ENCODE results near the gene MRPL28. TPM values are rescaled to one million over a fixed set of nuclear protein-coding genes. Genes with fewer than 3 reads are reported as not detected.
"Not testable (repeated sequence)": the region's sequence is repeated elsewhere in the genome, so short reads cannot be mapped to it uniquely, and the experiment has no call there.

The MRPL28 gene
- total and polyA plus RNA-seq, 2 donors (not counting 1 experiment from before 2014, with no cell fraction given), result 65.2 to 86.5 TPM

DNA sequence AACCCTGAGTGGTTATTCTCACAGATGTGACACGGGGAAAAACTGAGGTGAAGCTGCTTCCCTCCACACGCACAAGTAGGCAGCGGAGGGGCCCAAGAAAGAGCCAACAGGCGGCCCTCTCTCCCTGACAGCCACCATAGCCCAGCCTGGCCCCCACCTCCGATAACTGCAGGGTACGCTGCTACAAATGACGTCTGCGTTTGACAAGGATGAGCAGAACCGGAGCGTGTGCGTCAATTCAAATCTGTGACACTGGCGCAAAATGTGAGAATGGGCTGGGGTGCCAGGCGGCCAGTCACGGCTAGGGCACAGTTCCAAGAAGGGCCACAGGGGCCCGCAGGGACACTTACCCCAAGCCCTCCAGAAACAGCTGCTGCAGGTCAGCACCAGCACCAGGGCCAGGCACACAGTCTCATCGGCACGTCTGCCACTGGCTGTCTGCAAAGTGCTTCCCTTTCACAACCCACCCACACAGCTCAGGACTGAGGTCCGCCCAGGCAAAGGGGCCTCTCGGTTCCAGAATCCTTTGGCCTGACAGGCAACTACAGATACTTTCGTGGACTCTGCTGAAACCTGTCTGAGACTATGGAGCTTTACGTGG, 32.3 kb downstream of the MRPL28 start:
- Histone ChIP-seq H3K4me3 (replicated peaks in 1 of 4; ENCODE audit: control extremely low read depth in 1 of 4, insufficient read depth in 1 of 4, low read depth in 3 of 4, low read length in 4 of 4) (no peak overlapping the region), H2AFZ (ENCODE audit: low read length) (no peak overlapping the region), H3K27ac (ENCODE audit: insufficient read depth, low read length) (no peak overlapping the region), H3K9me3 (ENCODE audit: control insufficient read depth, insufficient read depth, low read depth, low read length) (no peaks in the 10 kb centered on the region), H3K4me1 (ENCODE audit: control insufficient read depth, extremely low read depth, insufficient read depth, low read length) (no peaks in the 10 kb centered on the region), H3K79me2 (ENCODE audit: control insufficient read depth, insufficient read depth, low read length) (peaks cover 39% of the 10 kb centered on the region), H3K27me3 (ENCODE audit: control insufficient read depth, insufficient read depth, low read length) (no peaks in the 10 kb centered on the region), H3K4me2 (ENCODE audit: extremely low read depth, insufficient read depth, low read length) (no peak overlapping the region), H3K9ac (ENCODE audit: insufficient read depth, low read length) (no peak overlapping the region), H3K36me3 (ENCODE audit: control insufficient read depth, insufficient read depth, low read length) (no peaks in the 10 kb centered on the region), H4K20me1 (ENCODE audit: control insufficient read depth, extremely low read depth, insufficient read depth, low read length) (no peaks in the 10 kb centered on the region)
- no peak for DNase-seq (ENCODE audit: low read depth in 2 of 2)
- TF ChIP-seq EZH2 (IDR thresholded peaks at IDR 0.05; ENCODE audit: low read length, missing control alignments), result no peak
- TF ChIP-seq, protein P1, sequence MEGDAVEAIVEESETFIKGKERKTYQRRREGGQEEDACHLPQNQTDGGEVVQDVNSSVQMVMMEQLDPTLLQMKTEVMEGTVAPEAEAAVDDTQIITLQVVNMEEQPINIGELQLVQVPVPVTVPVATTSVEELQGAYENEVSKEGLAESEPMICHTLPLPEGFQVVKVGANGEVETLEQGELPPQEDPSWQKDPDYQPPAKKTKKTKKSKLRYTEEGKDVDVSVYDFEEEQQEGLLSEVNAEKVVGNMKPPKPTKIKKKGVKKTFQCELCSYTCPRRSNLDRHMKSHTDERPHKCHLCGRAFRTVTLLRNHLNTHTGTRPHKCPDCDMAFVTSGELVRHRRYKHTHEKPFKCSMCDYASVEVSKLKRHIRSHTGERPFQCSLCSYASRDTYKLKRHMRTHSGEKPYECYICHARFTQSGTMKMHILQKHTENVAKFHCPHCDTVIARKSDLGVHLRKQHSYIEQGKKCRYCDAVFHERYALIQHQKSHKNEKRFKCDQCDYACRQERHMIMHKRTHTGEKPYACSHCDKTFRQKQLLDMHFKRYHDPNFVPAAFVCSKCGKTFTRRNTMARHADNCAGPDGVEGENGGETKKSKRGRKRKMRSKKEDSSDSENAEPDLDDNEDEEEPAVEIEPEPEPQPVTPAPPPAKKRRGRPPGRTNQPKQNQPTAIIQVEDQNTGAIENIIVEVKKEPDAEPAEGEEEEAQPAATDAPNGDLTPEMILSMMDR (conservative IDR thresholded peaks at IDR 0.05 in 1 of 2, IDR thresholded peaks at IDR 0.05 in 1 of 2; ENCODE audit: low read depth in 1 of 2, low read length in 2 of 2), result no peak

DNA sequence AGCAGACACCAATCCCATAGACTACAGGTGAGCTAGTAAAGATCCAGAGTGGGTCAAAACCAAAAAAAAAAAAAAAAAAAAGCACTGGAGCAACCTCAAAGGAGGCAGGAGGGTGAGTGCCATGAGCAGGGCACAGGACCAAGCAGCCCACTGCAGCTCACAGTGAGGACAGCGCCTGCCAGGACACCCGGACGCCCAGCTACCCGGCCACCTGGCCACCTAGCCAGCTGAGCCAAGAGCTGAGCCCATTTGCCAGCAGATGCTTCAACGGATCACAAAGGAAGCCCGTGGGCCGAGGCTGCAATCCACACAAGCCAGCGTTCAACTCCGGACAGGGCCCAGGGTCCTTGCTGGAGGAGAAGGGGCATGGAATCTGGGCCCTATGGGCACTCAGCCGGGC, 32.9 kb downstream of the MRPL28 start:
- Histone ChIP-seq H3K4me3 (replicated peaks in 1 of 4; ENCODE audit: control extremely low read depth in 1 of 4, insufficient read depth in 1 of 4, low read depth in 3 of 4, low read length in 4 of 4) (no peak overlapping the region), H3K36me3 (ENCODE audit: control insufficient read depth, insufficient read depth, low read length) (no peaks in the 10 kb centered on the region), H3K4me2 (ENCODE audit: extremely low read depth, insufficient read depth, low read length) (no peak overlapping the region), H2AFZ (ENCODE audit: low read length) (no peak overlapping the region), H3K27ac (ENCODE audit: insufficient read depth, low read length) (no peak overlapping the region), H3K4me1 (ENCODE audit: control insufficient read depth, extremely low read depth, insufficient read depth, low read length) (no peaks in the 10 kb centered on the region), H3K9ac (ENCODE audit: insufficient read depth, low read length) (no peak overlapping the region), H3K9me3 (ENCODE audit: control insufficient read depth, insufficient read depth, low read depth, low read length) (no peaks in the 10 kb centered on the region), H4K20me1 (ENCODE audit: control insufficient read depth, extremely low read depth, insufficient read depth, low read length) (no peaks in the 10 kb centered on the region), H3K79me2 (ENCODE audit: control insufficient read depth, insufficient read depth, low read length) (peaks cover 35% of the 10 kb centered on the region), H3K27me3 (ENCODE audit: control insufficient read depth, insufficient read depth, low read length) (no peaks in the 10 kb centered on the region)
- DNase-seq (ENCODE audit: low read depth in 2 of 2), result no peak
- TF ChIP-seq EZH2 (IDR thresholded peaks at IDR 0.05; ENCODE audit: low read length, missing control alignments), result no peak
- TF ChIP-seq, protein P1 (conservative IDR thresholded peaks at IDR 0.05 in 1 of 2, IDR thresholded peaks at IDR 0.05 in 1 of 2; ENCODE audit: low read depth in 1 of 2, low read length in 2 of 2), result no peak

DNA sequence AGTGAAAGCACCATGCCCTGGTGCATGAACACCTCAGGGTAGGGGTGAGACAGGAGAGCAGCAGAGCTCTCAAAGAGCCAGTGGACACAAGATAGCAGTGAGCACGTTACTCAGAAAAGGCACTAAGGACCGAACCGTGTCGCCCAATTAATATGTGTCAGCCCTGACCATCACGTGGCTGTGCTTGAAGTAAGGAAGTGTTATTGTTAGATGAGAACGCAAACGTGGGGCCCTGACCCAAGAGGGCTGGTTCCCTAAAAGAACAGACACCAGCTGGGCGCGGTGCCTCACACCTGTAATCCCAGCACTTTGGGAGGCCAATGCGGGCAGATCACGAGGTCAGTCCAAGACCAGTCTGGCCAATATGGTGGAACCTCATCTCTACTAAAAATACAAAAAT, 34.1 kb downstream of the MRPL28 start:
- Histone ChIP-seq H3K4me1 (ENCODE audit: control insufficient read depth, extremely low read depth, insufficient read depth, low read length) (peaks cover 4% of the 10 kb centered on the region), H3K9me3 (ENCODE audit: control insufficient read depth, insufficient read depth, low read depth, low read length) (no peaks in the 10 kb centered on the region), H3K4me2 (ENCODE audit: extremely low read depth, insufficient read depth, low read length) (no peak overlapping the region), H3K4me3 (replicated peaks in 1 of 4; ENCODE audit: control extremely low read depth in 1 of 4, insufficient read depth in 1 of 4, low read depth in 3 of 4, low read length in 4 of 4) (no peak overlapping the region), H4K20me1 (ENCODE audit: control insufficient read depth, extremely low read depth, insufficient read depth, low read length) (no peaks in the 10 kb centered on the region), H3K9ac (ENCODE audit: insufficient read depth, low read length) (no peak overlapping the region), H3K36me3 (ENCODE audit: control insufficient read depth, insufficient read depth, low read length) (no peaks in the 10 kb centered on the region), H3K27ac (ENCODE audit: insufficient read depth, low read length) (no peak overlapping the region), H3K79me2 (ENCODE audit: control insufficient read depth, insufficient read depth, low read length) (peaks cover 37% of the 10 kb centered on the region), H2AFZ (ENCODE audit: low read length) (no peak overlapping the region), H3K27me3 (ENCODE audit: control insufficient read depth, insufficient read depth, low read length) (no peaks in the 10 kb centered on the region)
- DNase-seq (ENCODE audit: low read depth in 2 of 2), result no peak
- TF ChIP-seq, protein P1 (conservative IDR thresholded peaks at IDR 0.05 in 1 of 2, IDR thresholded peaks at IDR 0.05 in 1 of 2; ENCODE audit: low read depth in 1 of 2, low read length in 2 of 2), result no peak
- TF ChIP-seq EZH2 (IDR thresholded peaks at IDR 0.05; ENCODE audit: low read length, missing control alignments), result no peak

DNA sequence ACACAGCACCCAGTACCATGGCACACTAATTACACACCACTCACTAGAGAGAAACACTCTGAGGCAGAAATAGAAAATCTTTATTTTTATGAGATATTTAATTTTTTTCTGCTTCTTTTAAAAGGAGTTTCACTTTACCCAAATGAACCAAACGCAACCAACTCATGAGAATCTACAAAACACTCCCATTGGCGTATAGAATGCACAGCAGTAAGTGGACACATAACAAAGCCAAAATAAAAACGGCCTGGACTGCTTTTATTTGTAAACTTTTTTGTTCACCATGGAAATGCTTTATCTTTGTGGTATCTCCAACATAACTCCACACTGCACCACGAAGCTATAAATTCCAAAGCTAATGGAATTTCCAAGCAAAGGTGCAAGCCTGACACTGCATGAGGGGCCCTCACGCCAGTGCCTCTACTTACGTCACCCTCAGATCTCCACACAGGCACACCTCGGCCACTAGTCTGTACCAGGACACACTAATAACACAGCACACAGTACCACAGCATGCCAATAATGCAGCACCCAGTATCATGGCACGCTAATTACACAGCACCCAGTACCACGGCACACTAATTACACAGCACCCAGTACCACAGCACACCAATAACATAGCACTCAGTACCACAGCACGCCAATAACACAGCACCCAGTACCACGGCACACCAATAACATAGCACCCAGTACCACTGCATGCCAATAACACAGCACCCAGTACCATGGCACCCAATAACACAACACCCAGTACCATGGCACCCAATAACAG, 35.3 kb downstream of the MRPL28 start:
- not testable (repeated sequence) for H3K4me1 ChIP-seq (ENCODE audit: control insufficient read depth, extremely low read depth, insufficient read depth, low read length); H4K20me1 ChIP-seq (ENCODE audit: control insufficient read depth, extremely low read depth, insufficient read depth, low read length); H3K36me3 ChIP-seq (ENCODE audit: control insufficient read depth, insufficient read depth, low read length); H3K27me3 ChIP-seq (ENCODE audit: control insufficient read depth, insufficient read depth, low read length); H3K9ac ChIP-seq (ENCODE audit: insufficient read depth, low read length); H3K4me2 ChIP-seq (ENCODE audit: extremely low read depth, insufficient read depth, low read length); H3K9me3 ChIP-seq (ENCODE audit: control insufficient read depth, insufficient read depth, low read depth, low read length); H2AFZ ChIP-seq (ENCODE audit: low read length); H3K4me3 ChIP-seq (replicated peaks in 1 of 4; ENCODE audit: control extremely low read depth in 1 of 4, insufficient read depth in 1 of 4, low read depth in 3 of 4, low read length in 4 of 4); H3K27ac ChIP-seq (ENCODE audit: insufficient read depth, low read length)
- DNase-seq (ENCODE audit: low read depth in 2 of 2), result peak in 1 of 2 donors; percentile 20
- peaks cover 38% of the 10 kb centered on the region for H3K79me2 ChIP-seq (ENCODE audit: control insufficient read depth, insufficient read depth, low read length)

Measured in fibroblast of lung (primary cell).